Calu3 (cell line): Measurements from ENCODE around the gene DRD2. TPM values are rescaled to one million over a fixed set of nuclear protein-coding genes. Genes with fewer than 3 reads are reported as not detected.
A peak's percentile ranks its signal among the peaks of the same experiment; 100 is the strongest.
"Not testable (repeated sequence)": the region's sequence is repeated elsewhere in the genome, so short reads cannot be mapped to it uniquely, and the experiment has no call there.

Source experiments
- Bru-seq: library from RNA; stranded (reverse); fragments of 400-500 nt; gene quantifications from one replicate; lab custom pipeline; 2021; lab: Mats Ljungman, UMichigan
- BruChase-seq, 2 experiments: library from RNA; stranded (reverse); fragments of 400-500 nt; gene quantifications; one replicate each; lab custom pipeline; 2021; lab: Mats Ljungman, UMichigan
- BruUV-seq: library from RNA; stranded (reverse); fragments of 400-500 nt; replicated peaks from 2 replicates; lab custom pipeline; 2021; lab: Mats Ljungman, UMichigan
- CTCF ChIA-PET: fragments of 300-600 bp; sonication (Branson Sonifier 250); formaldehyde crosslinking; loops from one replicate; lab custom pipeline; 2022; ENCODE audit warnings: antibody characterized with exemption; lab: Charles Lee
- DNase-seq: peaks from one replicate; pipeline ENCODE4 v3.0.0; 2022
- H3K27ac Mint-ChIP-seq: one replicate; pipeline ENCODE4 v1.8.0; 2022; ENCODE audit warnings: mixed read lengths; ENCODE audit not compliant: unreplicated experiment
- H3K27me3 Mint-ChIP-seq: one replicate; pipeline ENCODE4 v1.8.0; 2022; ENCODE audit warnings: mixed read lengths; ENCODE audit not compliant: unreplicated experiment
- H3K36me3 Mint-ChIP-seq: one replicate; pipeline ENCODE4 v1.8.0; 2022; ENCODE audit warnings: mild to moderate bottlenecking, moderate library complexity, mixed read lengths; ENCODE audit not compliant: insufficient read depth, unreplicated experiment
- H3K4me1 Mint-ChIP-seq: one replicate; pipeline ENCODE4 v1.8.0; 2022; ENCODE audit warnings: mild to moderate bottlenecking, low read depth, mixed read lengths; ENCODE audit not compliant: unreplicated experiment
- H3K4me3 Mint-ChIP-seq: one replicate; pipeline ENCODE4 v1.8.0; 2022; ENCODE audit warnings: mild to moderate bottlenecking, low read depth, moderate library complexity, mixed read lengths; ENCODE audit not compliant: unreplicated experiment
- H3K9me3 Mint-ChIP-seq: one replicate; pipeline ENCODE4 v1.8.0; 2022; ENCODE audit warnings: low read depth, mixed read lengths; ENCODE audit not compliant: unreplicated experiment
- CTCF ChIP-seq: fragments of 200-600 bp; IDR thresholded peaks from one replicate; pipeline ENCODE4 v1.8.0; 2022; ENCODE audit warnings: antibody characterized with exemption; ENCODE audit not compliant: unreplicated experiment
- intact Hi-C: fragments of 100-400 bp; cut with micrococcal nuclease; formaldehyde crosslinking; loops from one replicate; pipeline ENCODE4 v1.10.0; 2022; ENCODE audit not compliant: unreplicated experiment
- long read RNA-seq: library from polyadenylated mRNA; stranded (forward); transcript quantifications from one replicate; pipeline ENCODE4 v2.0.0, GENCODE V29; 2022
- total RNA-seq: library from RNA; stranded (reverse); gene quantifications from 2 replicates; pipeline ENCODE4 v1.2.3, GENCODE V29; 2022

The DRD2 gene
- total RNA-seq (0.45 and 0.54 TPM in 2 replicates), Bru-seq, nascent RNA (percentile 16 among the genes with signal in this experiment), BruChase-seq, experiment 1, labeled RNA remaining after a 6-hour chase (percentile 29 among the genes with signal in this experiment), BruChase-seq, experiment 2, labeled RNA remaining after a 2-hour chase (percentile 26 among the genes with signal in this experiment)
- long read RNA-seq = 0 reads

GRCh38 chr11:113475160-113475761 lies at the start of gene DRD2:
TSS of gene DRD2 (minus strand) at chr11:113475398. CDS start at chr11:113424651, 50,747 bp downstream.
- no peak within 1 kb of the TSS for H3K27ac Mint-ChIP-seq
- no peaks in the 10 kb centered on the region for H3K9me3 Mint-ChIP-seq
- H3K27me3 Mint-ChIP-seq = peaks cover 88% of the 10 kb centered on the region
- intact Hi-C loops = no loop called here
- peak; percentile 15 for DNase-seq
- H3K36me3 Mint-ChIP-seq = peaks cover 4% of the 10 kb centered on the region
- CTCF ChIA-PET = no interaction called here
- no peak for TF ChIP-seq CTCF
- peaks cover 8% of the 10 kb centered on the region for H3K4me1 Mint-ChIP-seq
- BruUV-seq = no TSS peak
- peak within 1 kb of the TSS; percentile 34 for H3K4me3 Mint-ChIP-seq

DNA sequence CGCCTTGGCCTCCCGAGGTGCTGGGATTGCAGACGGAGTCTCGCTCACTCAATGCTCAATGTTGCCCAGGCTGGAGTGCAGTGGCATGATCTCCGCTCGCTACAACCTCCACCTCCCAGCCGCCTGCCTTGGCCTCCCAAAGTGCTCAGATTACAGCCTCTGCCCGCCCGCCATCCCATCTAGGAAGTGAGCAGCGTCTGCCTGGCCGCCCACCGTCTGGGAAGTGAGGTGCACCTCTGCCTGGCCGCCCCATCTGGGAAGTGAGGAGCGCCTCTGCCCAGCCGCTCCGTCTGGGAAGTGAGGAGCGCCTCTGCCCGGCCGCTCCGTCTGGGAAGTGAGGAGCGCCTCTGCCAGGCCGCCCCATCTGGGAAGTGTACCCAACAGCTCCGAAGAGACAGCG lies 48.7 kb upstream of the DRD2 start:
- H3K36me3 Mint-ChIP-seq, H3K9me3 Mint-ChIP-seq, H3K4me3 Mint-ChIP-seq, BruUV-seq, intact Hi-C loops, DNase-seq, H3K27ac Mint-ChIP-seq, H3K4me1 Mint-ChIP-seq, CTCF ChIA-PET: not testable (repeated sequence)
- H3K27me3 Mint-ChIP-seq = peaks cover 36% of the 10 kb centered on the region

- Mint-ChIP-seq H3K9me3 (no peaks in the 10 kb centered on the region), H3K27me3 (peaks cover 44% of the 10 kb centered on the region), H3K27ac (no peak overlapping the region), H3K4me3 (no peak overlapping the region), H3K36me3 (no peaks in the 10 kb centered on the region), H3K4me1 (no peaks in the 10 kb centered on the region)
- CTCF ChIA-PET = no interaction called here
- TF ChIP-seq CTCF = no peak
- intact Hi-C loops = no loop called here
- no TSS peak for BruUV-seq
- DNase-seq = no peak
These were observed 46.7 kb upstream of the DRD2 start for GRCh38 chr11:113521737-113522517.

- CTCF ChIA-PET = interaction anchor here (1.2 kb wide), 1 partner anchor 10 kb away, joined by 3 read pairs; no protein-coding TSS in a partner anchor
- Mint-ChIP-seq H3K4me1 (no peaks in the 10 kb centered on the region), H3K36me3 (no peaks in the 10 kb centered on the region)
These were observed 44.9 kb upstream of the DRD2 start for GRCh38 chr11:113519989-113520613.

More at GRCh38 chr11:113519989-113520613, 44.9 kb upstream of the DRD2 start:
- no TSS peak for BruUV-seq
- no peaks in the 10 kb centered on the region for H3K9me3 Mint-ChIP-seq
- intact Hi-C loops = no loop called here
- peaks cover 44% of the 10 kb centered on the region for H3K27me3 Mint-ChIP-seq
- TF ChIP-seq CTCF = no peak
- no peak for DNase-seq
- H3K4me3 Mint-ChIP-seq = no peak overlapping the region
- no peak overlapping the region for H3K27ac Mint-ChIP-seq
